Brain microvascular endothelial cell (primary cell): ENCODE measurements around the gene AUTS2.

Source experiments
- DNase-seq: peaks from one replicate; pipeline ENCODE4 v3.0.0-alpha.2; 2020
- H3K27ac ChIP-seq: fragments of 250-450 bp; sonication (Bioruptor Pico); 2 replicates; pipeline ENCODE4 v1.5.1; 2020; ENCODE audit warnings: mild to moderate bottlenecking, moderate library complexity
- H3K27me3 ChIP-seq: fragments of 250-450 bp; sonication (Bioruptor Pico); replicated peaks from 2 replicates; pipeline ENCODE4 v1.5.1; 2020; ENCODE audit warnings: mild to moderate bottlenecking
- H3K36me3 ChIP-seq: fragments of 250-450 bp; sonication (Bioruptor Pico); replicated peaks from 2 replicates; pipeline ENCODE4 v1.5.1; 2020; ENCODE audit warnings: mild to moderate bottlenecking
- H3K4me3 ChIP-seq: 2 replicates; pipeline ENCODE4 v1.5.1; 2011; ENCODE audit warnings: low read depth, mild to moderate bottlenecking, control low read depth, low read length, moderate library complexity
- in situ Hi-C: cut with HindIII; loops from 2 replicates; pipeline ENCODE4 v1.10.0; 2017; ENCODE audit warnings: low sequenced_read_pairs, low pct_ligation_motif_present
- TF ChIP-seq, protein P1 (sequence below): IDR thresholded peaks from 2 replicates; pipeline ENCODE4 v1.5.1; 2011; ENCODE audit warnings: low read depth, mild to moderate bottlenecking, moderate library complexity, low read length, control low read depth, inconsistent platforms; ENCODE audit errors: missing control alignments

The AUTS2 gene

DNA sequence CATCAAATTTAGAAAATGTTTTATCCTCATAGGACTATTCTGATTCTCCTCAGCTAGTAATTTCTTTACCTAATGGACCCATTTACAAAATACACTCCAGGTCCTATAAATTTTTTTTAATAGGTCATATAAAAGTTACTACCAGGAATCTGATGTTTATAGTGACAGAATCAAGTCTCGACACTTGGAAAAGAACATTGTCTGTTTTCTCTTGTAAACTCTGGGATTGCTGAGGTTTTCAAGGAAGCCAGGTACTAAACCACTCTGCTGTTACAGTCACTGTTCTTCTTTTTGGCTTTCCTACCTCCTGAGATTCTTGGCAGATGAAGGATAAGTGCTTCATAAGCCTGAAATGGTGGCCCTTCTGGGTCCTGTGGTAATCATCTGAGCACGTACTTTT is 493.1 kb downstream of the AUTS2 start:
- no peak overlapping the region for H3K4me3 ChIP-seq
- no peak for DNase-seq
- no peaks in the 10 kb centered on the region for H3K36me3 ChIP-seq
- no peak overlapping the region for H3K27ac ChIP-seq
- in situ Hi-C loops: no loop called here
- TF ChIP-seq, protein P1, sequence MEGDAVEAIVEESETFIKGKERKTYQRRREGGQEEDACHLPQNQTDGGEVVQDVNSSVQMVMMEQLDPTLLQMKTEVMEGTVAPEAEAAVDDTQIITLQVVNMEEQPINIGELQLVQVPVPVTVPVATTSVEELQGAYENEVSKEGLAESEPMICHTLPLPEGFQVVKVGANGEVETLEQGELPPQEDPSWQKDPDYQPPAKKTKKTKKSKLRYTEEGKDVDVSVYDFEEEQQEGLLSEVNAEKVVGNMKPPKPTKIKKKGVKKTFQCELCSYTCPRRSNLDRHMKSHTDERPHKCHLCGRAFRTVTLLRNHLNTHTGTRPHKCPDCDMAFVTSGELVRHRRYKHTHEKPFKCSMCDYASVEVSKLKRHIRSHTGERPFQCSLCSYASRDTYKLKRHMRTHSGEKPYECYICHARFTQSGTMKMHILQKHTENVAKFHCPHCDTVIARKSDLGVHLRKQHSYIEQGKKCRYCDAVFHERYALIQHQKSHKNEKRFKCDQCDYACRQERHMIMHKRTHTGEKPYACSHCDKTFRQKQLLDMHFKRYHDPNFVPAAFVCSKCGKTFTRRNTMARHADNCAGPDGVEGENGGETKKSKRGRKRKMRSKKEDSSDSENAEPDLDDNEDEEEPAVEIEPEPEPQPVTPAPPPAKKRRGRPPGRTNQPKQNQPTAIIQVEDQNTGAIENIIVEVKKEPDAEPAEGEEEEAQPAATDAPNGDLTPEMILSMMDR: no peak
- no peaks in the 10 kb centered on the region for H3K27me3 ChIP-seq

DNA sequence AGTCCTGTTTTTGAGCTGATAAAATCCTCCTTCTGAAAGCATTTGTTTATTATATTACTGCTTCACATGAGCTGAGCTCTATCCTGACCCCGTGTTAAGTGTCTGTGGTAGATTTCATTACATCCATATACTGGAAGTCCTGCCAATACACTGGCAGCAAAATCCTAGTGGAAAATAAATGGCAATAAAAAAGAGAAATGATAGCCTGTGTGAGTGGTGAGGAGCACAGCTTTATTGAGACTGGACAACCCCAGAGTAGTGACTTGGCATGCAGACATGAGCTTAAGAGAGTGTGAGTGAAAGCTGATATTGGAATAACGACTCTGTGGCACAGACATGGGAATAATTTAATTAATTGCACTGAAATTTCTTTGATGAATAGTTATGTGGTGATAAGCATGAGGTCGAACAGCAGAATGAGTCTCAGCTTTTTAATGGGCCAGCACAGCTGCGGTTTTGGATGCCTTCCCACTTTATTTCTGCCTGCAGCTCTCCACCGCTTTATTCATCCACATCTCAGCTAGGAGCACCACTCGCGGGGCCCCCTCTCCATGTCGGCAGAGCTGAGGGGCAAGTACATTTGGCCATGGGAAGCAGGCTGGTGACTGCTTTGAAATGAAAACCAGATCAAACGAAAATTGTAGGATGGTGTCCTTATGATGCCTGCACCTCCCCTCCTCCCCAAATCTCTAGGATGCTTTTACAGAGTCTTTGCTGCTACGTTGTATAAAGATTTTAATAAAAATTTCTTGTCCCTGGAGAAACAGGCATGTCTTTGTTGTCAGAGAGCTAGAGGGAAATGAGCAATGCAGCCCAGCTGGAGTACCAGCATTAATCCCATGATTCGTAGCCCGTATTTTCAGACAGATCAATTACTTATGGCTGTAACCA is 494.3 kb downstream of the AUTS2 start:
- no peak overlapping the region for H3K4me3 ChIP-seq
- no peak for DNase-seq

DNA sequence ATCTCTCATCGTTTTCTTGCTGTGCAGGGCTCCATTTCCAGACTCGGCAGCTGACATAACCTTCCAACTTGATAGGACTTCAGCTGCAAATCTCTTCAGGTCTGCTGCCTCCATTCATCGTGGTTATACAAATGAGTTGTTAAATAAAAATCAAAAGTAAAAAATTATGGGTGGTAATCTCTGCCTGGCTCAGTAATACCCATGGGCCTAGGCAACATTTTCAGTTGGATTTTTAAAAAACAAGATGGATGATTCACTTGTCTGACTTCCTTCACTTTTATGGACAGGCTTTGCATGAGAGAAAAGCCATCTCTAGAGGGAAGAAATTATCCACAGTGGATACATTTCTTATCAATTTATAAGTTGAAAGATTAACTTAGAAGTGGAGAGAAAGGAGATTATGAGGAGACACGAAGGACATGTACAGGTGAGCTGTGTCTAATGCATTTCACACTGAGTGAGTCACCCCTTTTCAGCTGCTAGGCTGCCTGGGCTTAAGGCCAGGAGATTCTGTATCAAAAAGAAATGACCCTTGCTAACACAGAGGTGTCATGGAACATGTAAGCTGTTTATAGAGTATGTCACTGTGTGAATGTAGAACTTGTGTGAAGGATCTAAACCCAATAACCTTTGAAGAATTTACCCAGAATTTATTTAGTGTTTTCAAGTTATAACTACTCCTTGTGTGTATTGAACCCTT is 495.1 kb downstream of the AUTS2 start:
- H3K36me3 ChIP-seq: no peaks in the 10 kb centered on the region
- DNase-seq: no peak
- no peak overlapping the region for H3K4me3 ChIP-seq
- in situ Hi-C loops: no loop called here
- no peak overlapping the region for H3K27ac ChIP-seq
- no peaks in the 10 kb centered on the region for H3K27me3 ChIP-seq
- TF ChIP-seq, protein P1: no peak

More for the DNA sequence above, 494.3 kb downstream of the AUTS2 start:
- in situ Hi-C loops: no loop called here
- TF ChIP-seq, protein P1: no peak
- Histone ChIP-seq H3K27me3 (no peaks in the 10 kb centered on the region), H3K36me3 (no peaks in the 10 kb centered on the region), H3K27ac (no peak overlapping the region)

DNA sequence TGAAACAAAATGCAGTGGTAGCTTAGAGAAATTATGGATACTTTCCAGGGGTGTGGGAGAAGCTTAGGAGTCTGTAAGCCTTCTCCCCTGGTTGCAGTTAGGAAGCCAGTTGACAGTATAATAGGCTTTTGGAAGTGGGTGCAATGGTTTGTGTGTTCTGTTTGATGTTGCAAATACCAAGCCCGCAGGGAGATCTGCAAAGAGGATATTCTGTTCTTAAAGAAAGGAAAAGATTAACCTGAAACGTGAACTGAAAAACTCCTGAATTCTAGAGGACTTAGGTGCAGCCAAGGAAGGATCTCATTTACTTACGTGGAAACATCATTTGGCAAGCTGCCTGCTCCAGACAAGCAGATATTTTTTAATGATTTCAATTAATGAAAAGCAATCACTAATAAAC is 496.6 kb downstream of the AUTS2 start:
- H3K27ac ChIP-seq: no peak overlapping the region

DNA sequence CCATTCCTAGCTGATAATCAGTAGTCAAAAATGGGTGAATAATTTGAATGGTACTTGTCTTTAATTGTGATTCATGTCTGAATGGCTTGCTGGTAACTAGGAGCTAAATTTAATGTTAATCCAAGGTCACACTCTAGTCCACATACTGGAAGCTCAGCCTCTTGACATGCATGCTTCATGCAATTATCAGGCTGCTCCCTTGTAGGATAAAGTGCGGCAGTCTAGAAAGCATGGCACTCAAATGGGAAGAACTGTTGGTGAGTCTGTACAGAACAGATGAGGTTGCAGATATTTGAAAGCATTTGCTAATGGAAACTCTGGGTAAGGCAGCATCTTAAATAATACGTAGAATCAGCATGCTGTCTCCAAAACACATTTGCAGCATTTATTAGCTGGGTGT is 499.4 kb downstream of the AUTS2 start:
- Histone ChIP-seq H3K27ac (no peak overlapping the region), H3K27me3 (no peaks in the 10 kb centered on the region), H3K36me3 (no peaks in the 10 kb centered on the region), H3K4me3 (no peak overlapping the region)
- TF ChIP-seq, protein P1: no peak
- no peak for DNase-seq
- in situ Hi-C loops: no loop called here

More for the DNA sequence above, 496.6 kb downstream of the AUTS2 start:
- in situ Hi-C loops: no loop called here
- TF ChIP-seq, protein P1: no peak
- H3K4me3 ChIP-seq: no peak overlapping the region
- no peaks in the 10 kb centered on the region for H3K27me3 ChIP-seq
- no peaks in the 10 kb centered on the region for H3K36me3 ChIP-seq
- no peak for DNase-seq
